ENCODE results near the gene RBM15. TPM values are rescaled to one million over a fixed set of nuclear protein-coding genes. Genes with fewer than 3 reads are reported as not detected.

RBM15 gene
- polyA plus RNA-seq (2012; ENCODE audit: low read depth, missing spikeins) = 13.4 TPM

DNA sequence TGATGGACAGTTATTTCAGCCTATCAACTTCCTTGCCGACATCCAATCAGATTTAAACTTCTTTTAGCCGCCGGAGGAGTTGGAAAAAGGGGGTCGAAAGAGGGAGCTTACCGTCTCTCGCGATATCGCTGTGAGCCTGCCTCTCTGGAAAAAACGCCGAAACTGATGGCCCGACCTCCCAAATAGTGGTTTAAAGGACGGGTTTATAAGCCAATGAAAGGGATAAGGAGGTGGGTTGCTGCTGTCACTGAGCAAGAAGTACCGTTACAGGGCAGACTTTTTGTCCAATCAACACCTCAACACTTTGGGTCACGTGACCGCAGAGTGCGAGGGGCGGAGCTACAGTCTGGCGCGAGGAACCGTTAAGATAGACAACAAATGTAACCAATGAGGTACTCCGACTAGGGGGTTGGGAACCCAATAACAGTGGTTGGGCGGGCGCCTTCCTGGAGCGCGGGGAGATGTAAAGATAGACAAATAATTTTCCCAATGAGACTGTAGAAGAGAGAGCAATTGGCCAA lies at the start of gene RBM15:
Gene RBM15 (plus strand): TSS at position 492 of the 521 bp plus-strand sequence. CDS start 29 bp downstream, at position 521.
- DNase-seq (ENCODE audit: insufficient read length, low spot score) = peak; percentile 77
- TF ChIP-seq POLR2AphosphoS5 (IDR thresholded peaks at IDR 0.05; ENCODE audit: low read depth, low read length) (no peak), POLR2A (IDR thresholded peaks at IDR 0.05; ENCODE audit: low read depth, low read length) (no peak), TAF1 (IDR thresholded peaks at IDR 0.05; ENCODE audit: low read depth, low read length) (no peak), PAX5 (IDR thresholded peaks at IDR 0.05; ENCODE audit: insufficient read depth, low read length, severe bottlenecking) (no peak), SPI1 (IDR thresholded peaks at IDR 0.05; ENCODE audit: low read depth, low read length) (no peak), POU2F2 (IDR thresholded peaks at IDR 0.05; ENCODE audit: low read depth, low read length) (no peak)
- FAIRE-seq = peak; percentile 94

DNA sequence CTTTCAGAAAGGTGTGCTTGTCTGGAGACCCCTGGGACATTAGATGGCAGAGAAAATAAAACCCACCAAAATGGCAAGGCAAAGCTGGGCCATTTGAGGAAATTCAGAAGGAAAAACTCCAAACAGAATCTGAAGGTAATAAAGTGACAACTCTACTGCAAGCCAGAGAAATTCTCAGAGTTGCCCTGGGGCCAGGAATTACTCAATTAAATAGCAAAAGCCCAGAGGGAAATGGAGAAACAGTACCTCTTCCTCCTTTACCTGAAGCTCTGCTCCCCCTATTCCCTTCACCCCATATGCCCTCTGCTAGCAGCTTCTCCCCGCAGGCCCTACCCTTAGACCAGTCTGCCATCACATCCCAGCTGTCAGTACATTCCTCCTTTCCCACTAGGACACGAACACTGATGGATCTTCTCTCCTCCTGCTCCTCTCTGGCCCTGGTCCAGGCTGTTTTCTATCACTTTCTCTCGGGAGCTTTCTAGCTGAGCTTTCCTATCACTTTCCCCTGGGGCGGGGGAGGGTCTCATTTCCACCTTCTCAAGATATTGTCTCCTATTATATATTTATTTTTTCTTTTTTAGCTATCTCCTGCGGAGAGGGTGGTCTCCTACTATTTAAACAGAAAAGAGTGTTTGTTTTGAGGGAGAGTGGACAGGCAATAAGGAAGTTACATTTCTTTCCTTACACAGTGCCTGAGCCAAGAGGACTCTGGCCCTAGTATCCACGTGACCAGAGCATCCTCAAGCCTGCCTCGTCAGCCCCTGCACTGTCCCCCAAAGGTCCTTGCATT lies 47.7 kb upstream of the RBM15 start:
- TF ChIP-seq PAX5 (IDR thresholded peaks at IDR 0.05; ENCODE audit: insufficient read depth, low read length, severe bottlenecking) (no peak), POU2F2 (IDR thresholded peaks at IDR 0.05; ENCODE audit: low read depth, low read length) (no peak), SPI1 (IDR thresholded peaks at IDR 0.05; ENCODE audit: low read depth, low read length) (no peak), POLR2A (IDR thresholded peaks at IDR 0.05; ENCODE audit: low read depth, low read length) (no peak), TAF1 (IDR thresholded peaks at IDR 0.05; ENCODE audit: low read depth, low read length) (no peak), POLR2AphosphoS5 (IDR thresholded peaks at IDR 0.05; ENCODE audit: low read depth, low read length) (no peak)
- no peak for DNase-seq (ENCODE audit: insufficient read length, low spot score)
- no peak for FAIRE-seq

DNA sequence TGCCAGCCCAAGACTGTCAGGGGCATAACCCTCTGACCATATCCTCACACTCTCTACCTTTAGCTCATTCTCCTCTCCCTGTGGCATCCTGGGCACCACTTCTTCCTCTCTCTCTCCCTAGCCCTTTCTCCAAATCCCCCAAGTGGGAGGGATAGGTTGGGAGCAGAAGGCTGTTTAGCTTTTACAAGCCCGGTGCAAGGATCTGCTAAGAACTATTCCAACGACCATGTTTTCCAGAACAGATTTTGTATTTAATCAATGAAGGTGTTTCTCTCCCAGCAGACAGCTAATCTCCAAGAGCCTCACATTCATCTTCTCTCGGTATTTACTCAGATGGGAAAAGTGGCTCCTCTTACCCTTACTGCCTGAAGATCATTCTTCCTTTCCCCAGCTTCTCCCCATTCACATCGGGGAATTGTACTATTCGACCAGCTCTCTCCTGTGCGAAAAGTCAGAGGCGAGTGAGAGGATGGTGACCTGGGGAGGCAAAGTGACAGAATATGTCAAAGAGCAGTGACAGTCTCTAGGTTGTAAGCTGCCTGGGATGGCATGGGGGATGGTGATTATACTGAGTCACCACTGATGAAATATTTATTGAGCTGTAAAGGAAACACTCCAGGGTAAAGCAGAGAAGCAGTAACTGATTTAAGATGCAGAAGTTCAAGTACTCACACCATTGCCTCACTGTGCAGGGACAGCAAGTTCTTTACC lies 47.0 kb upstream of the RBM15 start:
- FAIRE-seq = no peak
- no peak for DNase-seq (ENCODE audit: insufficient read length, low spot score)
- no peak for TF ChIP-seq POLR2AphosphoS5 (IDR thresholded peaks at IDR 0.05; ENCODE audit: low read depth, low read length)
- no peak for TF ChIP-seq POLR2A (IDR thresholded peaks at IDR 0.05; ENCODE audit: low read depth, low read length)
- no peak for TF ChIP-seq PAX5 (IDR thresholded peaks at IDR 0.05; ENCODE audit: insufficient read depth, low read length, severe bottlenecking)
- TF ChIP-seq SPI1 (IDR thresholded peaks at IDR 0.05; ENCODE audit: low read depth, low read length) = no peak
- no peak for TF ChIP-seq TAF1 (IDR thresholded peaks at IDR 0.05; ENCODE audit: low read depth, low read length)
- TF ChIP-seq POU2F2 (IDR thresholded peaks at IDR 0.05; ENCODE audit: low read depth, low read length) = no peak

GRCh38 chr1:110293601-110294104 lies 45.5 kb upstream of the RBM15 start:
- TF ChIP-seq TAF1 (IDR thresholded peaks at IDR 0.05; ENCODE audit: low read depth, low read length) (no peak), POU2F2 (IDR thresholded peaks at IDR 0.05; ENCODE audit: low read depth, low read length) (no peak), SPI1 (IDR thresholded peaks at IDR 0.05; ENCODE audit: low read depth, low read length) (no peak), PAX5 (IDR thresholded peaks at IDR 0.05; ENCODE audit: insufficient read depth, low read length, severe bottlenecking) (no peak), POLR2A (IDR thresholded peaks at IDR 0.05; ENCODE audit: low read depth, low read length) (no peak), POLR2AphosphoS5 (IDR thresholded peaks at IDR 0.05; ENCODE audit: low read depth, low read length) (no peak)
- DNase-seq (ENCODE audit: insufficient read length, low spot score) (no peak), FAIRE-seq (no peak)

DNA sequence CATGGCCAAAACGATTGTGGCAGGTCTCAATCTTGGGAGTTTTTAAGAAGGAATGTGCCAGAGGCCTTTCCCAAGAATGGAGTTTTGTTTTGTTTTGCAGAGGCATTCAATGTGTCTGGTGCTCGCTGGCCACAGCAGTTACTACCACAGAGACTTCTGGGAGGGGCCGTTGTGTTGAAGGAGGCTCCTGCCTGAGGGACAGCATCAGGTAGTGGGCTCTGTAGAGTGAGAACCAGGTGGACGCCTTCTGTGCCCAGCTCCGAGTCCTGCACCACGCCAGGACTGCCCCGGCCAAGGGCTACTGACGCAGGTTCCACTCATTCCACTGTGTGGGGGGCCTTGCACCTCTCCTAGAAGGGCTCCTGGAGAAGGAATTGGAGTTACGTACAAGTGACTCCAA lies 44.9 kb upstream of the RBM15 start:
- DNase-seq (ENCODE audit: insufficient read length, low spot score) (no peak), FAIRE-seq (no peak)
- no peak for TF ChIP-seq POU2F2 (IDR thresholded peaks at IDR 0.05; ENCODE audit: low read depth, low read length)
- no peak for TF ChIP-seq POLR2AphosphoS5 (IDR thresholded peaks at IDR 0.05; ENCODE audit: low read depth, low read length)
- TF ChIP-seq PAX5 (IDR thresholded peaks at IDR 0.05; ENCODE audit: insufficient read depth, low read length, severe bottlenecking) = no peak
- no peak for TF ChIP-seq SPI1 (IDR thresholded peaks at IDR 0.05; ENCODE audit: low read depth, low read length)

DNA sequence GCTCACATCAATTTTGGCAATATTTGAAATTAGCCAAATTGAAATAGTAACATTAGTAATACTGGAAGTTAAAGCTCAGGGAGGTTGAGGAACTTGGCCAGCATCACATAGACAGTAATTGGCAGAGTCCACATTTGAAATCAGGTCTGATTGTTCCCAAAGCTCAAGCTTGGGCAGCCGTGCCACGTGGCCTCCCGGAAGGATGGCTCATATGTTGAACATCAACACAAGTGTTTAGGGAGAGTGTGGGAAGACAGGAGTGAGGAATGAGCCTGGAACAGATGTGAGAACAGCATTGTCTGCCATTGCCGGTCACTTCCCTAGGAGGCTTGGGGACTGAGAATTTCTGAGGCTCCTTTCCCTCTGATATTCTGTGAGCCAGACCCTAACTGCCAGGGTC lies 40.2 kb upstream of the RBM15 start:
- no peak for FAIRE-seq
- no peak for DNase-seq (ENCODE audit: insufficient read length, low spot score)
- TF ChIP-seq POLR2A (IDR thresholded peaks at IDR 0.05; ENCODE audit: low read depth, low read length) (no peak), TAF1 (IDR thresholded peaks at IDR 0.05; ENCODE audit: low read depth, low read length) (no peak), SPI1 (IDR thresholded peaks at IDR 0.05; ENCODE audit: low read depth, low read length) (no peak), POU2F2 (IDR thresholded peaks at IDR 0.05; ENCODE audit: low read depth, low read length) (no peak), PAX5 (IDR thresholded peaks at IDR 0.05; ENCODE audit: insufficient read depth, low read length, severe bottlenecking) (no peak), POLR2AphosphoS5 (IDR thresholded peaks at IDR 0.05; ENCODE audit: low read depth, low read length) (no peak)

- DNase-seq (ENCODE audit: insufficient read length, low spot score) (no peak), FAIRE-seq (no peak)
- TF ChIP-seq POLR2A (IDR thresholded peaks at IDR 0.05; ENCODE audit: low read depth, low read length) (no peak), SPI1 (IDR thresholded peaks at IDR 0.05; ENCODE audit: low read depth, low read length) (no peak), POLR2AphosphoS5 (IDR thresholded peaks at IDR 0.05; ENCODE audit: low read depth, low read length) (no peak), POU2F2 (IDR thresholded peaks at IDR 0.05; ENCODE audit: low read depth, low read length) (no peak), TAF1 (IDR thresholded peaks at IDR 0.05; ENCODE audit: low read depth, low read length) (no peak), PAX5 (IDR thresholded peaks at IDR 0.05; ENCODE audit: insufficient read depth, low read length, severe bottlenecking) (no peak)
Measured at GRCh38 chr1:110300412-110301085, 38.6 kb upstream of the RBM15 start.

- no peak for FAIRE-seq
- no peak for DNase-seq (ENCODE audit: insufficient read length, low spot score)
- TF ChIP-seq SPI1 (IDR thresholded peaks at IDR 0.05; ENCODE audit: low read depth, low read length) (no peak), POLR2AphosphoS5 (IDR thresholded peaks at IDR 0.05; ENCODE audit: low read depth, low read length) (no peak), POLR2A (IDR thresholded peaks at IDR 0.05; ENCODE audit: low read depth, low read length) (no peak), TAF1 (IDR thresholded peaks at IDR 0.05; ENCODE audit: low read depth, low read length) (no peak), PAX5 (IDR thresholded peaks at IDR 0.05; ENCODE audit: insufficient read depth, low read length, severe bottlenecking) (no peak), POU2F2 (IDR thresholded peaks at IDR 0.05; ENCODE audit: low read depth, low read length) (no peak)
Measured at GRCh38 chr1:110302836-110303235, 36.3 kb upstream of the RBM15 start.
